T-cell (primary cell): ENCODE data around the gene GADD45A. TPM values are rescaled to one million over a fixed set of nuclear protein-coding genes. Genes with fewer than 3 reads are reported as not detected.

ENCODE experiments used
- ATAC-seq, 4 experiments: fragments of 200-7000 bp in 3 of 4; fragments of 150-1000 bp in 1 of 4; cut with Tn5 transposase; replicated peaks in 1 of 4; 1 replicate in 3 of 4; 2 replicates in 1 of 4; pipeline ENCODE4 v1.10.0; 2021; ENCODE audit warnings: moderate library complexity in 3 of 4, mild to moderate bottlenecking in 2 of 4, moderate number of reproducible peaks in 1 of 4
- CTCF ChIA-PET, 2 donors: fragments of 300-600 bp; sonication (Branson Sonifier 250); formaldehyde crosslinking; loops; one replicate each; lab custom pipeline; 2022; ENCODE audit warnings: antibody characterized with exemption in 2 of 2; lab: Charles Lee
- POLR2A ChIA-PET, 2 donors: fragments of 300-600 bp; sonication (Branson Sonifier 250); formaldehyde crosslinking; loops; one replicate each; lab custom pipeline; 2022; ENCODE audit warnings: antibody characterized with exemption in 2 of 2; lab: Charles Lee
- DNase-seq, 35 experiments: peaks; one replicate each; pipeline versions ENCODE4 v3.0.0 to v3.0.0-alpha.2; 2013 to 2023
- H3K27ac ChIP-seq: one replicate; pipeline ENCODE4 v1.5.1; 2013; ENCODE audit warnings: low read length
- H3K27me3 ChIP-seq, 2 experiments: replicated peaks in 1 of 2; 1 replicate in 1 of 2; 2 replicates in 1 of 2; pipeline versions ENCODE4 v1.6.1 to v1.7.0; 2013; ENCODE audit warnings: low read length in 1 of 2, mixed read lengths in 1 of 2; ENCODE audit not compliant: control insufficient read depth in 2 of 2, insufficient read depth in 2 of 2; ENCODE audit errors: extremely low read depth in 1 of 2
- H3K36me3 ChIP-seq, 2 donors: 1 replicate in 1 of 2; 2 replicates in 1 of 2; pipeline versions ENCODE4 v1.6.1 to v1.7.0; 2013; ENCODE audit warnings: low read length in 1 of 2; ENCODE audit not compliant: control insufficient read depth in 2 of 2, insufficient read depth in 1 of 2; ENCODE audit errors: extremely low read depth in 1 of 2
- H3K4me1 ChIP-seq, 2 experiments: 1 replicate in 1 of 2; 2 replicates in 1 of 2; pipeline versions ENCODE4 v1.6.1 to v1.7.0; 2013; ENCODE audit warnings: low read length in 2 of 2, mixed read lengths in 1 of 2; ENCODE audit not compliant: insufficient read depth in 2 of 2, control insufficient read depth in 1 of 2; ENCODE audit errors: extremely low read depth in 1 of 2
- H3K4me3 ChIP-seq, 2 donors: 1 replicate in 1 of 2; 2 replicates in 1 of 2; pipeline versions ENCODE4 v1.5.1 to v1.7.0; 2013; ENCODE audit warnings: mild to moderate bottlenecking in 2 of 2, low read length in 1 of 2, moderate library complexity in 1 of 2; ENCODE audit not compliant: control insufficient read depth in 1 of 2; ENCODE audit errors: extremely low read depth in 1 of 2
- H3K9me3 ChIP-seq: 2 replicates; pipeline ENCODE4 v1.7.0; 2013
- H3K27ac Mint-ChIP-seq, 2 donors: one replicate each; pipeline ENCODE4 v1.8.0; 2020 to 2021; ENCODE audit warnings: mild to moderate bottlenecking in 2 of 2, mixed read lengths in 2 of 2
- H3K27me3 Mint-ChIP-seq, 2 donors: one replicate each; pipeline ENCODE4 v1.8.0; 2021 to 2022; ENCODE audit warnings: mixed read lengths in 2 of 2
- H3K36me3 Mint-ChIP-seq: one replicate; pipeline ENCODE4 v1.8.0; 2021; ENCODE audit warnings: mixed read lengths
- H3K4me1 Mint-ChIP-seq, 3 donors: one replicate each; pipeline ENCODE4 v1.8.0; 2020 to 2022; ENCODE audit warnings: mixed read lengths in 3 of 3, mild to moderate bottlenecking in 1 of 3
- H3K4me3 Mint-ChIP-seq, 3 donors: one replicate each; pipeline ENCODE4 v1.8.0; 2020 to 2022; ENCODE audit warnings: mild to moderate bottlenecking in 3 of 3, mixed read lengths in 3 of 3, moderate library complexity in 3 of 3
- H3K9me3 Mint-ChIP-seq, 3 donors: one replicate each; pipeline ENCODE4 v1.8.0; 2020 to 2022; ENCODE audit warnings: mixed read lengths in 3 of 3
- WGBS: methylation state at CpG from one replicate; pipeline ENCODE4 v1.1.5; 2013; ENCODE audit warnings: missing lambda C conversion rate; ENCODE audit not compliant: insufficient coverage; 5-methylcytosine and 5-hydroxymethylcytosine counted together
- total RNA-seq, 35 experiments: library from RNA in 6 of 35; stranded (reverse) in 6 of 35; fragments of 120-200 nt in 1 of 35; gene quantifications; one replicate each; pipeline versions ENCODE4 v1.2.1 to v1.2.4 and lab custom pipeline; 2013 to 2026

Gene GADD45A
- total RNA-seq, 5 donors from 2014 or later (not counting 1 experiment from before 2014, with no cell fraction given), result 16.0 to 85.8 (median 21.9) TPM

- no peaks in the 10 kb centered on the region for H3K27me3 ChIP-seq
- DNase-seq, result no peak
- no peaks in the 10 kb centered on the region for H3K36me3 Mint-ChIP-seq
- no peak overlapping the region for H3K27ac ChIP-seq
- 93% methylated on average over 2 of the region's 3 CpGs for WGBS
- no peaks in the 10 kb centered on the region for H3K9me3 Mint-ChIP-seq
- H3K4me3 ChIP-seq, result no peak overlapping the region
- H3K27ac Mint-ChIP-seq, result no peak overlapping the region
- H3K4me1 Mint-ChIP-seq, result no peaks in the 10 kb centered on the region
- H3K36me3 ChIP-seq, result no peaks in the 10 kb centered on the region
- no peak for ATAC-seq
- H3K27me3 Mint-ChIP-seq, result no peaks in the 10 kb centered on the region
- ChIA-PET CTCF (no interaction called here), POLR2A (interaction anchor here in 1 of 2 donors (1.0 kb wide), 1 partner anchor 39 kb away, joined by 5 read pairs; the partner anchor contains the start of gene GADD45A)
- no peaks in the 10 kb centered on the region for H3K4me1 ChIP-seq
- H3K9me3 ChIP-seq, result no peaks in the 10 kb centered on the region
- no peak overlapping the region for H3K4me3 Mint-ChIP-seq
Measured at GRCh38 chr1:67646145-67647035, 38.6 kb upstream of the GADD45A start.

GRCh38 chr1:67647036-67647798 lies 37.8 kb upstream of the GADD45A start:
- H3K4me1 ChIP-seq, result no peaks in the 10 kb centered on the region
- no peak for ATAC-seq
- no peak overlapping the region for H3K4me3 Mint-ChIP-seq
- no peaks in the 10 kb centered on the region for H3K9me3 ChIP-seq
- ChIA-PET POLR2A (interaction anchor here in 1 of 2 donors (1.0 kb wide), 1 partner anchor 38 kb away, joined by 5 read pairs; the partner anchor contains the start of gene GADD45A), CTCF (interaction anchor here in 1 of 2 donors (0.6 kb wide), 1 partner anchor 278 kb away, joined by 3 read pairs; no protein-coding TSS in a partner anchor)
- WGBS, result 63% methylated on average over 3 of the region's 7 CpGs
- no peaks in the 10 kb centered on the region for H3K9me3 Mint-ChIP-seq
- H3K27me3 Mint-ChIP-seq, result no peaks in the 10 kb centered on the region
- H3K36me3 ChIP-seq, result no peaks in the 10 kb centered on the region
- H3K4me1 Mint-ChIP-seq, result no peaks in the 10 kb centered on the region
- no peak for DNase-seq
- no peak overlapping the region for H3K27ac Mint-ChIP-seq
- no peak overlapping the region for H3K27ac ChIP-seq
- H3K4me3 ChIP-seq, result no peak overlapping the region
- no peaks in the 10 kb centered on the region for H3K36me3 Mint-ChIP-seq
- no peaks in the 10 kb centered on the region for H3K27me3 ChIP-seq

GRCh38 chr1:67647814-67648358 lies 37.1 kb upstream of the GADD45A start:
- Histone ChIP-seq H3K4me3 (no peak overlapping the region), H3K36me3 (no peaks in the 10 kb centered on the region), H3K27me3 (no peaks in the 10 kb centered on the region), H3K27ac (no peak overlapping the region), H3K4me1 (no peaks in the 10 kb centered on the region), H3K9me3 (no peaks in the 10 kb centered on the region)
- no peaks in the 10 kb centered on the region for H3K4me1 Mint-ChIP-seq
- CTCF ChIA-PET, result no interaction called here
- DNase-seq (no peak), ATAC-seq (no peak)
- WGBS, result no CpG with 5 or more reads among the region's 3 CpGs
- H3K27ac Mint-ChIP-seq, result no peak overlapping the region
- no peak overlapping the region for H3K4me3 Mint-ChIP-seq
- H3K27me3 Mint-ChIP-seq, result no peaks in the 10 kb centered on the region
- no peaks in the 10 kb centered on the region for H3K9me3 Mint-ChIP-seq
- H3K36me3 Mint-ChIP-seq, result no peaks in the 10 kb centered on the region
- POLR2A ChIA-PET, result interaction anchor here in 1 of 2 donors (1.0 kb wide), 1 partner anchor 37 kb away, joined by 5 read pairs; the partner anchor contains the start of gene GADD45A

GRCh38 chr1:67648582-67649326 lies 36.2 kb upstream of the GADD45A start:
- Histone ChIP-seq H3K4me1 (no peaks in the 10 kb centered on the region), H3K9me3 (no peaks in the 10 kb centered on the region), H3K27me3 (no peaks in the 10 kb centered on the region), H3K36me3 (no peaks in the 10 kb centered on the region), H3K27ac (no peak overlapping the region), H3K4me3 (no peak overlapping the region)
- CTCF ChIA-PET, result no interaction called here
- DNase-seq (no peak), ATAC-seq (no peak)
- 0% methylated on average over 1 of the region's 6 CpGs for WGBS
- POLR2A ChIA-PET, result interaction anchor here in 1 of 2 donors (0.6 kb wide), 1 partner anchor 37 kb away, joined by 3 read pairs; no protein-coding TSS in a partner anchor
- no peaks in the 10 kb centered on the region for H3K36me3 Mint-ChIP-seq
- H3K27ac Mint-ChIP-seq, result no peak overlapping the region
- H3K27me3 Mint-ChIP-seq, result no peaks in the 10 kb centered on the region
- no peaks in the 10 kb centered on the region for H3K9me3 Mint-ChIP-seq
- H3K4me1 Mint-ChIP-seq, result no peaks in the 10 kb centered on the region
- H3K4me3 Mint-ChIP-seq, result no peak overlapping the region

- H3K27ac ChIP-seq, result no peak overlapping the region
- ChIA-PET CTCF (no interaction called here), POLR2A (no interaction called here)
- ATAC-seq (no peak), DNase-seq (no peak)
- no peaks in the 10 kb centered on the region for H3K4me1 ChIP-seq
- no peaks in the 10 kb centered on the region for H3K36me3 Mint-ChIP-seq
- H3K4me3 ChIP-seq, result no peak overlapping the region
- H3K9me3 Mint-ChIP-seq, result no peaks in the 10 kb centered on the region
- H3K4me3 Mint-ChIP-seq, result no peak overlapping the region
- H3K27ac Mint-ChIP-seq, result no peak overlapping the region
- no peaks in the 10 kb centered on the region for H3K27me3 ChIP-seq
- H3K36me3 ChIP-seq, result no peaks in the 10 kb centered on the region
- no peaks in the 10 kb centered on the region for H3K4me1 Mint-ChIP-seq
- H3K9me3 ChIP-seq, result no peaks in the 10 kb centered on the region
- no peaks in the 10 kb centered on the region for H3K27me3 Mint-ChIP-seq
Measured at GRCh38 chr1:67650061-67650460, 34.9 kb upstream of the GADD45A start.

- 94% methylated on average over 2 of the region's 3 CpGs for WGBS
- Mint-ChIP-seq H3K9me3 (no peaks in the 10 kb centered on the region), H3K27ac (no peak overlapping the region), H3K36me3 (no peaks in the 10 kb centered on the region), H3K27me3 (no peaks in the 10 kb centered on the region), H3K4me1 (no peaks in the 10 kb centered on the region), H3K4me3 (no peak overlapping the region)
- Histone ChIP-seq H3K27me3 (no peaks in the 10 kb centered on the region), H3K27ac (no peak overlapping the region), H3K36me3 (no peaks in the 10 kb centered on the region), H3K9me3 (no peaks in the 10 kb centered on the region), H3K4me3 (no peak overlapping the region), H3K4me1 (no peaks in the 10 kb centered on the region)
- CTCF ChIA-PET, result no interaction called here
- ATAC-seq (no peak), DNase-seq (no peak)
- POLR2A ChIA-PET, result no interaction called here
Measured at GRCh38 chr1:67651031-67651430, 34.0 kb upstream of the GADD45A start.
